Fibroblast of upper back skin (primary cell): ENCODE measurements around the gene S1PR4.
A peak's percentile ranks its signal among the peaks of the same experiment; 100 is the strongest.
"Not testable (repeated sequence)": the region's sequence is repeated elsewhere in the genome, so short reads cannot be mapped to it uniquely, and the experiment has no call there.

Experiments
- DNase-seq: peaks from one replicate; pipeline ENCODE4 v3.0.0-alpha.2; 2013

Gene S1PR4

GRCh38 chr19:3183721-3184641 lies 5.4 kb downstream of the S1PR4 start:
- no peak for DNase-seq

GRCh38 chr19:3184847-3185460 lies 6.4 kb downstream of the S1PR4 start:
- DNase-seq, result peak; percentile 68

- peak; percentile 91 for DNase-seq
Measured at GRCh38 chr19:3185461-3186159, 7.0 kb downstream of the S1PR4 start, which contains the start of gene NCLN. Gene NCLN, plus strand, starts transcription at chr19:3185930. Its CDS starts 101 bp downstream, at chr19:3186031.

- no peak for DNase-seq
Measured at GRCh38 chr19:3186160-3186688, 7.7 kb downstream of the S1PR4 start.

- DNase-seq, result no peak
Measured at GRCh38 chr19:3186891-3187661, 8.5 kb downstream of the S1PR4 start.

GRCh38 chr19:3187662-3188511 lies 9.3 kb downstream of the S1PR4 start:
- DNase-seq, result no peak

GRCh38 chr19:3188627-3189596 lies 10.3 kb downstream of the S1PR4 start:
- no peak for DNase-seq

GRCh38 chr19:3189702-3190469 lies 11.3 kb downstream of the S1PR4 start:
- DNase-seq, result no peak

- no peak for DNase-seq
Measured at GRCh38 chr19:3190470-3190770, 11.9 kb downstream of the S1PR4 start.

GRCh38 chr19:3190921-3191805 lies 12.6 kb downstream of the S1PR4 start:
- DNase-seq, result no peak

GRCh38 chr19:3191806-3192104 lies 13.2 kb downstream of the S1PR4 start:
- DNase-seq, result not testable (repeated sequence)

- DNase-seq, result no peak
Measured at GRCh38 chr19:3192228-3192635, 13.7 kb downstream of the S1PR4 start.

GRCh38 chr19:3192684-3193083 lies 14.1 kb downstream of the S1PR4 start:
- no peak for DNase-seq

- no peak for DNase-seq
Measured at GRCh38 chr19:3193256-3194105, 14.9 kb downstream of the S1PR4 start.

- no peak for DNase-seq
Measured at GRCh38 chr19:3194106-3195087, 15.8 kb downstream of the S1PR4 start.
